Medulla oblongata (tissue), 1 donor: ENCODE measurements around the gene GXYLT2.
A peak's percentile ranks its signal among the peaks of the same experiment; 100 is the strongest.

Source experiments
- DNase-seq: peaks from one replicate; pipeline ENCODE4 v3.0.0-alpha.2; 2015; ENCODE audit errors: extremely low spot score

Gene GXYLT2

GRCh38 chr3:72932416-72932815 is 44.6 kb downstream of the GXYLT2 start:
- DNase-seq: peak; percentile 23

DNA sequence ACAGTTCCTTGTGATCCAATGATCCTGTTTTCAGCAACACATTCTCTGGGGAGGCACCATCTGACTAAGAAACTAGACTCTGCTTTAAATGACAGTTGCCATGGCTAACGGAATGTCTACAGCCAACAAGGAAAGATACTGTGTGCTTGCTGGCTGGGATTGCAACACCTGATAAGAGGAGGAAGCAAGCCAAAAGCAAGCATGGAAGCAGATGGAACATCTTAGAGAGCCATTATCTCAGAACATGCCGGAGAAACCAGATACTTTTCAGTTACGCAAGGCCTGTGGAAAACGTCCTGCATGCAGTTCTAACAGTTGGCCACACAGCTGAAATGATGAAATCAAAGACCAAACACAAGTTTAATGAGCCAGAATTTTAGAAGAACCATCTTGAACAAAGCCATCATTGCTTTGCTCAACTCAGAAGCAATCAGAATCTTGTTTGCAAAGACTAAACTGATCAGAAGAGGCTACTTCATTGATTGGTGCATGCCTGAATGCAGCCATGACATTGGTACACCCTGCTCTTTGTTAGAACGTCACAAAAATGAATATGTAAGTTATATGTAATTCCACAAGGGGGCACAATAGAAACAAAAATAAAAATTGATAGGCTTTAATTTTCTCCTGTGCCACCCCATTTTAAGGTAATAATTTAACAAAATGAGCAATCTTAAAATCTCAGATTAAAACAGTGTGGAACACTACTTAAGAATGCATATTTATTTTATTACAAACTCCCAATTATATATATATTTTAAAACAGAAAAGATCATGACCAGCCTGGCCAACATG is 50.8 kb downstream of the GXYLT2 start:
- peak; percentile 66 for DNase-seq

DNA sequence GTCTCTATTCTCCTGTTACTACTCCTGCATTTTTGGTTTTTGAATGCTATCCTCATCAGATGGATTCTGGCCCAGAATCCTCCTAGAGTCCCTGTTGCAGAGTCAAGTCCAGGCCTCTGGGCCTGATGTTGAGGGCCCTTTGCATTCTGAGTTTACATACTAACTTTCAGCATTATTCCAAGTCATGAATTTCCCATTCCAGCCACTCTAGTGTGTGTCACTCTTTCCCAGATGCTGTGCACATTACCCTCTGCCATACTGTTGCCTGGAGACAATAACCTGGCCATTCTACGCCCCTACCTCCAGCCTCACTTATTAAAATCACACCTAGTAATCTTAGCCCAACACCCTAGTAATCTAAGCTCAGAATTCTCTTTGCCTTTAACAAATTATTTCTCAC is 53.4 kb downstream of the GXYLT2 start:
- DNase-seq: no peak

DNA sequence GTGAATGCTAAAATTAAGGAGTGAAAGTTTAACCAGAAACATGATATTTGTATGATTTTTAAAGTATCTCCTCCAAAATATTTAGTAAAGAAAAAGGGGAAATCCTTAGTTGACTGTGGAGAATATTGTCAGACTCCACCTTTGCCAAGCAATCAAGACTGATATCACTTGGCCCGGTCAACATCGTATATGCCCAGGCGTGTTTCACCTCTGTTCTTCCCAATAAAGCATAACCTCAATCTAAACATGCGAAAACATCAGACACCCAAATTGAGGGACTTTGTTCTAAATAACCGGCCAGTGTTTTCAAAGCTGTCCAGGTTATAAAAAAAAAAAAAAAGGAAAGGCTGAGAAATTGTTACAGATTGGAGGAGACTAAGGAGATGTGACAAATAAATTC is 54.6 kb downstream of the GXYLT2 start:
- no peak for DNase-seq

DNA sequence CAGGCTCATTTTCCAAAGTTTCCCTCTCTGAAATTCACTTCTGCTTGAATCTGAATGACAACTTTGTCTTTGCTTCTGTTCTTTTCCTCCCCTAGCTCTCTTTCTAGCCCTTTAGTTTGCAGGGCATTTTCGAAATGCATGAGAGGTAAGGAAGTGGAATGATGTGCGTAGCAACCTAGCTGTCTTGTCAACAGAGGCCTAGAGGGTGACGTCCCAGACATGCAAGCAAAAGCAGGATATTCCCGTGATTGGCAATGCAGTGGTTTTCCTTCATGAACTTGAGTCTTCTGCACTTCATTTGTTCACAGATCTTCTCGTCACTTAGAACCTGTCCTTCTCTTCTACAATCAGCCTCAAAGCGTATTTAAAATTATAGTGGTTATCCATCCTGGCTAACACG is 56.9 kb downstream of the GXYLT2 start:
- DNase-seq: no peak

DNA sequence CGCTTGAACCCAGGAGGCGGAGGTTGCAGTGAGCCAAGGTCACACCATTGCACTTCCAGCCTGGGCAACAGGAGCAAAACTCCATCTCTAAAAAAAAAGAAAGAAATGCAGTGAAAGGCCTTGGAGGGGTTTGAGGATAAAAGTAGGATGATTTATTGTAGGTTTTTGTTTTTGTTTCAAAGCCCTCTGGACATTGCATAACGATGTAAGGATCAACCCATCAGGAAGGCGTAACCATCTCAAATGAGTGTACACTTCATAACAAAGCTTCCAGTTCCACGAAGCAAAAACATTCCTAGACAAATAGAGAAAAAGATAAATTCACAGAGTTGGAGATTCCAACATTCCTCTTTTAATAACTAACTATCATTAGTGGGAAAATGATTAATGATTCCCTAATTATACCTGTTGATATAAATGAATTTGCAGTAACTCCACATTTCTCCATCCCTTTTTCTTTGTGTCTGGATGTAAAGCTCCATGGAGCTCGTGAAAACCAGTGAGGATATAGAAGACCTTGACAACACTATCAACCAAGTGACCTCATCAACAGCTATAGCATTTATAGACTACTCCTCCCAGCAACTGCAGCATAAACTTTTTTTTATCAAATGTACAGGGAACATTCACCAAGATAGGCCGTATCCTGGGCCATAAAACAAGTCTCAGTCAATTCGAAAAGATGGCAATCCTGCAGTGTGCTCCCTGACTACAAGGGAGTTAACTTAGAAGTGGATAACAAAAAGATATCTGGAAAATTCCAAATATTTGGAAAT is 60.1 kb downstream of the GXYLT2 start:
- DNase-seq: no peak

DNA sequence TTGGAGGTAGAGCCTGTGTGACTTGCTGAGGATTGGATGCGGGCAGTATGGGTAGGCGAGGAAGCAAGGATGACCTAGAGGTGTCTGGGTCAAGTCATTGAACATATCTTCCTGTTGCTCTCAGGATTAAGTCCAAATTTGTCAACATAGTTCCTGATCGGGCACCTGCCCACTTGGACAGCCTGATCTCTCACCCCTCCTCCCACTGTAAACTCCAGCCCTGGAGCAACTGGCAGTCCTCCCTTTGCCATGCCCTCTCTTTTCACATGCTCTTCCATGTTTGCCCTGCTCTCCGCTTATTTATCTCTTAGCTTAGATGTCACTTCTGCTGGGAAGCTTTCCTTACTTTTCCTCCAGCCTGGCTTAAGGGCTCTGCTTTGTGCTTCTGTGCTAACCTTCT is 61.2 kb downstream of the GXYLT2 start:
- no peak for DNase-seq

DNA sequence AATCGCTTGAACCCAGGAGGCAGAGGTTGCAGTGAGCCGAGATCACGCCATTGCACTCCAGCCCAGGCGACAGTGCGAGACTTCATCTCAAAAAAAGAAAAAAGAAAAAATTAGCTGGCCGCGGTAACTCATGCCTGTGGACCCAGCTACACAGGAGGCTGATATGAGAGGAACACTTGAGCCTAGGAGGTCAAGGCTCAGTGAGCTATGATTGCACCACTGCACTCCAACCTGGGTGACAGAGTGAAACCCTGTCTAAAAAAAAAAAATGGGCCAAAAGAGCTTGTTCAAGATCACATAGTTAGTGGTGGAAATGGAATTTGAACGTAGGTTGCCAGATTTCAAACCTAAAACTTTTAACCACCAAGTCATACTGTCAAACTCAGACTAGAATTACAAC is 62.5 kb downstream of the GXYLT2 start:
- no peak for DNase-seq

DNA sequence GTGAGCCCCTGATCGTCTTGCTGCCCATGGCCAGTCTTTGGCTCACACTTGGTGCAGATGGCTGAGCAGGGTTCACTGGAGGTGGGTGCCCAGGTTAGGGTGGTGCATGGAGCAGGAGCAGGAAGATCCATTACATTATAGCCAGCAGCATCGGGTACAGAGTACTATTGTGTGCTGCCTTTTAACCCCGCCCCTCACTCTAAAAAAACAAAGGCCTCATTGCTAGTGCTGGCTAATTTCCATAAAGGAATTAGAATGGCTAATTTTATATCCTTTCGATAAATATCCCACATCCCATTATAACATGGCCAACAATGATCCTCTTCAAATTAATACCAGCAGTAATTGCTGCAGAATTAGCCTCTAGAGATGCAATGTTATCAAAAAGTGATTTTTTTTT is 63.0 kb downstream of the GXYLT2 start:
- peak; percentile 70 for DNase-seq

- peak; percentile 54 for DNase-seq
Observed at GRCh38 chr3:72951259-72951722, 63.4 kb downstream of the GXYLT2 start.

DNA sequence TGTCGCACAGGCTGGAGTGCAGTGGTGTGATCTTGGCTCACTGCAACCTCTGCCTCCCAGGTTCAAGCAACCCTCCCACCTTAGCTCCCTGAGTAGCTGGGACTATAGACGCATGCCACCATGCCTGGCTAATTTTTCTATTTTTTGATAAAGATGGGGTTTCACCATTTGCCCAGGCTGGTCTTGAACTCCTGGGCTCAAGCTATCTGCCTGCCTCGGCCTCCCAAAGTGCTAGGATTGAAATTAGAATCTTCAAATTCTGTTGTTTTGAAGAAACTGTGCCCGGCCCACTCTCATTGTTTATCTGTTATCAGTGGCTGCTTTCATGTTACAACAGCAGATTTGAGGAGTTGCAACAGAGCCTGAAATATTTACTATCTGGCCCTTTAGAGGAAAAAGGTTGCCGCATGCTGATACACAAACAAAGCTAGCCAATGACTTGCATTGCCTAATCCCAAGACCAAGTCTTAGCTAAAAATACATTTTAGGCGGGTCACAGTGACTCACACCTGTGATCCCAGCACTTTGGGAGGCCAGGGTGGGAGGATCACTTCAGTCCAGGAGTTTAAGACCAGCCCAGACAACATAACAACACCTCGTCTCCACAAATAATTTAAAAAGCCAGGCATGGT is 65.6 kb downstream of the GXYLT2 start:
- no peak for DNase-seq

- peak; percentile 87 for DNase-seq
Observed at GRCh38 chr3:72957297-72957696, 69.5 kb downstream of the GXYLT2 start.

DNA sequence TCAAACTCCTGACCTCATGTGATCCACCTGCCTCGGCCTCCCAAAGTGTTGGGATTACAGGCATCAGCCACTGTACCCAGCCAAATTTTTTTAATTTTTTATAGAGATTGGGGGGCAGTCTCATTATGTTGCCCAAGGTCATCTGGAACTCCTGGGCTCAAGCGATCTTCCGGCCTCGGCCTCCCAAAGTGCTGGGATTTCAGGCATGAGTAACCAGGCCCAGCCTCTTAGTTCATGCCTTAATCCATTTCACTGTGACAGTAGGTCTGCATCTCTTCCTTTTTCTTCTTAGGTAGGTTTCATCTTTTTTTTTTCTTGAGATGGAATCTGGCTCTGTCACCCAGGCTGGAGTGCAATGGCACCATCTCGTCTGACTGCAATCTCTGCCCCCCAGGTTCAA is 71.5 kb downstream of the GXYLT2 start:
- no peak for DNase-seq

GRCh38 chr3:72960812-72961518 is 73.1 kb downstream of the GXYLT2 start:
- DNase-seq: peak; percentile 67

DNA sequence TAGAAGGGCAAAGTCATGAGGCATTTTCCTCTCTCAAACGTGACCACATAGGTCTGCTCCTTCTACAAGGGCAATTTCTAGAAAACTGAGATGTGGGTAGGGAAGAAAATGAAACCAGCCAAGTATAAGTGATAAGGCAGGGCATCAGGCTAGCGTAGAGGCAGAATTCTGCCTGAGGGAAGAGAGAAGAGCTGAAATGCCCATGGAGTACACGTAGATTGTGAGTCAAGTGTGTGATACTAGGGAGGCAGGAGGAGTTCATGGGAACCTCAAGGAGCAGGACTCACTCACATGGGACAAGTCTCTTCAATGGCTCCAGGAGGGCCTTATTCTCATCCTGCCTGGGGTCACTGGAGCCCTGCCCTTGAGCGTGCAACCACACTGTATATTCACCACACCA is 73.9 kb downstream of the GXYLT2 start:
- DNase-seq: no peak

DNA sequence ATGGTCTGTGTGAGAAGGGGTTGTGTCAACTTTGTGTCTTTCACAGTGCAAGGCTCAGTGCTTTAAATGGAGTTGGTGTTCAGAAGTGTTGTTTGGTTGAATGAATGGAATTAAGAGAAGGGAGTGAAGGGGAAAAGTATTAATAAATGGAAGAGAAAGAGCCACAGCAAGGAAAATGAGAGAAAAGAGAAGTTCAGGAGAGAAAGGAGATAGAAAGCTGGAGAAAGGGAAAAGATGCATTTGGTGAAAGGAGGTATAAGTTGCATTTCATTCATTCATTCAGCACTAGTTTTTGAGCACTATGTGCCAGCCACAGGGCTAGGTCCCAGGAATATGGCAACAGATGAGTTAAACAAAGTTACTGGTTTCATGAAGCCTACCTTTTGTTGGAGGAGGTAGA is 74.5 kb downstream of the GXYLT2 start:
- DNase-seq: no peak

- no peak for DNase-seq
Observed at GRCh38 chr3:72964633-72965032, 76.8 kb downstream of the GXYLT2 start.

GRCh38 chr3:72968266-72968664 is 80.4 kb downstream of the GXYLT2 start:
- no peak for DNase-seq

- no peak for DNase-seq
Observed at GRCh38 chr3:72969766-72970165, 81.9 kb downstream of the GXYLT2 start.

- no peak for DNase-seq
Observed at GRCh38 chr3:72970942-72971341, 83.1 kb downstream of the GXYLT2 start.

GRCh38 chr3:72972706-72973030 is 84.8 kb downstream of the GXYLT2 start:
- no peak for DNase-seq

DNA sequence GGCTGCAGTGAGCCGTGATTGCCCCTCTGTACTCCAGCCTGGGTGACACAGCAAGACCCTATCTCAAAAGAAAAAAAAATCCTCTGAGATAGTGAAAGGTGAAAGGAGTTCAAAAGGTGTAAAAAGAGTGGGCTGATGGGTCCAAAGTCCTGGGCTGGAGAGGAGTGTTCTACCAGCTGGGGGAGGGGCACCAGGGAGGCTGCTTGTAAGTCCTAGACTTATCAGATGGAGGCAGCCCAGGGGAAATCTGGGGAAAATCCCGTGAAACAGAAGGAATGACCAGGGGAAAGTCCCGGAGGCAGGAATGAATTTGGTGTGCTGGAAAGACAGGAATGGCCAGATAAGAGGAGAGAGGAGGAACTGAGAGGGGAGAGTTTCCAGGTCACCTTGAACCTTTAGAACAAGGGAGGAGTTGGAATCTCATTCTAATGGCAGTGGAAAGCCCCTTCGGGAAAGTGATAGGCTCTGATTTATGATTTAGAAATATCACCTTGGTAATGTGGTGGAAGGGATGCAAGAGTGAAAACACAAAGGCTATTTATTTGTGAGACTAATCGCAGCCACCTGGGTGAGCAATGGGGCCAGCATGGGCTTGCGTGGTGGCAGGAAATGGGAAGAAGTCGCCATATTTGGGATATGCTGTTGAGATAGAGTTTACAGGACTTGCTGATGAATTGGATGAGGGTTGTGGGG is 85.3 kb downstream of the GXYLT2 start:
- no peak for DNase-seq
